EH (cell line): ENCODE results near the gene FDXACB1.

ENCODE experiments used
- DNase-seq: peaks from one replicate; pipeline ENCODE4 v3.0.0-alpha.2; 2015; ENCODE audit warnings: low read depth

FDXACB1 gene, protein sequence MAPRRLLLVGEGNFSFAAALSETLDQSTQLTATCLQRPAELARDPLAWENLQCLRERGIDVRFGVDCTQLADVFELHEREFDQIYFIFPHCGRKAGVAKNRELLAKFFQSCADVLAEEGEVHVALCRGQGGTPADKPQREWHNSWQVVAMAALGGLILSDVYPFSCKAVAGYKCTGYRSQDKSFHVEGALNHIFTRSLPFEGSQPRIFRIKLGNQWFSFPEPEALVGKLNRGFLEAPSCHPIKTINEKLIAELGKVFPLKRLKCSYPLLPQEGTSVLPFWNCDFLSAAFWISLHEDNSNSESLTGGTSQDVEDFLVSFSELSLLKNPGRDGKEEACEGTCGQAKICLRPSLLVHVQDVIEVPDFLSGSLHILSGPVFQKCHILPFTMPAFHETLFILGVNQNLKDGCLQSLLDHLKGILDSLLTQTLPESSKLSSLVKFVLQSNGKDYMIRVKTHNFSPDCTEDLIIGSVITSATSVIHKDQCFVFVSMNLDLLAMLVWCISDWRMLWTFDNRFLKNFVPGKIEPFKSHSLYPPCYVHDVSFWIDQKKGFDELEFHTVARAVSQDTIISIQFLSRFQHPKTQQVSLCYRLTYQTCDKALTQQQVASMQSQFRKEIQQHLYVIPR

DNA sequence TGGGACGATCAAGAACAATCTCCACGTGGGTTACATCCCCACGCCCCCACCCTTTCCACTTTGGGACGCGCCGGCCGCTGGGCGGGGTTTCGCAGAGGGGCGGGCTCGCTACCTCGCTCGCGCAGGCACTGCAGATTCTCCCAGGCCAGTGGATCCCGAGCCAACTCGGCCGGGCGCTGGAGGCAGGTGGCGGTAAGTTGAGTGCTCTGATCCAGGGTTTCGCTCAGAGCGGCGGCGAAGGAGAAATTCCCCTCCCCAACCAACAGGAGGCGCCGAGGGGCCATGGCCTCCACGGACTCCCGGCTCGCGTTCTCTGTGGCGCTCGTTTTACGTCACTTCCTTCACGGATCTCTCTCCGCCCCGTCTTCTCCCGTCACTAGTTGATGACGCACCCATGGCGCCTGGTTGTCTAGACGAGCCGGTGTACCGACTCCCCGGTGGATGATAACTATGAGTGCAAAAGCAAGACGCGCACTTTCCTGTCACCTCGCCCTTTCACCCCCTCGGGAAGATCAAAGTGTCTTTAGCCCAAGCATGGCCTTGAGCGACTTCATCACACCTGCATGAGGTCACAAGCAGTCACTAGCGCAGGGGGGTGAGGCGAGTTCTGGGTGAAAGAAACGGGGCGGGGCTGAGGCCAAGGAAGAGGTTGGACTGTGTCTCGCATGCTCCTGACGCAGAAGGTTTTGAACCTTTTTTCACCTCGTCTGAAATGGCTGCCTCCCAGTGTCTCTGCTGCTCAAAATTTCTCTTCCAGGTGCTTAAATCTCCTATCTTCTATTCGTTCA lies at the start of gene FDXACB1, which contains the start of gene CFAP68:
Gene FDXACB1 (minus strand): TSS at position 317 of the 788 bp plus-strand sequence. CDS start 33 bp downstream, at position 284.
Gene CFAP68 (plus strand): TSS at position 693 of the 788 bp plus-strand sequence. CDS start 20 bp downstream, at position 713.
- peak; percentile 97 for DNase-seq

DNA sequence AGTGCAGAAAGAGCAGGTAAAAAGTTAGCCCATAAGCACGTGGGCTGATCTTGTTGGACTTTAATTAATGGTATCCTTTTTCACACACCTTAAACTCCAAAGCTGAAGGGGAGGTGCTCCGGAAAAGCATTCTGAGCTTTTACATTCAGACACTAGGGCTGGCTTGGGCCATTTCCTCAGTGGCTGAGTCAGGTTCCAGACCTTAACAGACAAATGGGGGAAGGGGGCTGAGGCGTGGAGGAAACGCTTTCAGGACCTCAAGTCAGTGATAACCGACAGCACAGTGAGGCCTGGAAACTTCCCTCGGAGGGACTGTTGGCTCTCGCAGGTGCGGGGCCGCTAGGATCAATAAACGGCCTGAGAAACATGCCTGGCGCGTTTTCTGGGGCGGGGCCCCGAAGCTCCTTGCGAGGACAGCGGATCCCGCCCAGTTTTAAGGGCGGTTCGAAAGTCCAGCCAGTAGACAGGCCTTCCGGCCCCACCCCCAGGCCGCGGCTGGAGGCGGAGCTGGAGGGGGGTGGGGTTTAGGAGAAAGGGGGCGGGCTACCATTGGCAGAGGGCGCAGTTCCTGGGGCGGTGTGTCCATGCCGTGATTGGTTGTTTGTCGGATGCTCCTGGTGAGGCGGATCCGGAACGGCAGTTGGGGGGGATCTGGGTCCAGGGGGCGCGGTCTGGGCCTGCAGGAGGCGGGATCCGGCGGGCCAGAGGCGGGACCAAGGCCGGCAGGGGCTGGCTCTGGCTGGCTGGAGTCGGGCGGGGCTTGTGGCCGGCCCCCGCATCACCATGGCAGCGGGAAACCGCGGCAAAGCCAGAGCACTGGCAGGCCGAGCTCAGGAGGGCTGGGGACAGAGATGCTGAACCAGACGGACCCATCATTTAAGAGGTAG lies 47.8 kb upstream of the FDXACB1 start:
- peak; percentile 97 for DNase-seq

DNA sequence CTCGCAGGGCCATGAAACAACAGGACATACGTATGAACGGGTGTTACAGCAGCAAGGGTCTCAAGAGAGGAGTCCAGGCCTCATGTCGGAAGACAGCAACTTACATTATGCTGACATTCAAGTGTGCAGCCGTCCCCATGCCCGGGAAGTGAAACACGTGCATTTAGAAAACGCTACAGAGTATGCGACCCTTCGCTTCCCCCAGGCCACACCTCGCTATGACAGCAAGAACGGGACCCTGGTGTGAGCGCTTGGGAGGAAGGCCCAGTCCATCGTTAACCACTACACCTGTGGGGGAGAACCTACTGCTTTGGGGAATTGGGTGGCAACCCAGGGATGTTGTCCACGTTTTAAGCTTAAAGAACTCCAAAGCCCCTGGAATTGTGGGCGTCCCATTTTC lies 47.0 kb upstream of the FDXACB1 start:
- DNase-seq, result no peak

DNA sequence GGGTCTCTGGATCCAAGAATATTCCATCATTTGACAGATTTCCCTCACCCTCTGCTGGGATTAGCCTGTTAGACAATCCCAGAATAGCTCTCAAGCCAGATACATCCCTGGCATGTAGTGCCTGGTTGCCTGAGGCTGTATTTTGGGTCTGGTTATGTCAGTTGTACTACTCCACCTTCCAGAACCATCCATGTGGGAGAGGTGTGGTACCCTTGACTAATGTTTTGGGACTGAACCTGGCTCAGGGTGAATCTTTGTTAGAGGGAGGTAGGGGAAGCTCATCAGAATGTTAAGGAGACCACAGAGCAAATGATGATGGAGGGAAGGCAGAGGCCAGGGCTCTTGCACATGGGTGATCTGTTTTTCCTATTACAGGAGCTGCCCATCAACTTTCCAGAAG lies 45.0 kb upstream of the FDXACB1 start:
- DNase-seq, result peak; percentile 69

DNA sequence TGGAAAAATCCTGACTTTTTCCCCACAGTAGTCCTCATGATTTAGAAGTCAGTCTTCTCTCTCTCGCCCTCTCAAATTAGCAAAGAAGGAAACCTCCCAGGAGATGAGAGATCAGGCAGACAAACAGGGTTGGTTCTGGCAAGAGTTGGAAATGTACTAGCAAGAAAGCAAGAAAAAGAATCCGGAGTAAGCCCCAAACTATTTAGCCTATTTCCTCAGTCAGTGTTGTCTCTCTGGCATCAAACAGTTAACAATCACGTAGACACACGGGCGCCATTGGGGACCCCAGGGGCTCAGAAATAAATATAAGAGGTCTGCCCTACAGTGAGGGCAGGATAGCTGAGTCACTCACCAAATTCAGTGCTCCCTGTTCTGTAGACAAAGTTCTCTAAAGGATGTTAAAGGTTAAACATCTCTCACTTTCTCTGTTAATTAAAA lies 44.4 kb upstream of the FDXACB1 start:
- peak; percentile 88 for DNase-seq

DNA sequence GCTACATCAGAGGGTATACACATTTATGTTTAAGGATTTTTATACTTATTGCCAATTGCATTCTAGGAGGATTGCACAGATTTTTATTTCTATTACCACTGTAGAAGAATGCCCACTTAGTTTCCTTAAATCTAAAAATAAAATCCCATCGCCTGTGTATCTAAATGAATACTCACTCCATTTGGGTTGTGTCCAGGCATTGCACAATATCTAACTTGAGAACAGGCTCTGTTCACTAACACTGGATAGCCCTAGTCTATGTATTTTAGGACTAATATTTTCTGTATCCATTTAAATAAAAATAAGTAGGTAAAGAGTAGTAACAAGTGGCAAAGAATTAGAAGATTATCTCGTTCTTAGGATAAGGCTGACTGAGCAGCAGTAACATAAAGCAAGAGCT lies 43.8 kb upstream of the FDXACB1 start:
- DNase-seq, result peak; percentile 91

DNA sequence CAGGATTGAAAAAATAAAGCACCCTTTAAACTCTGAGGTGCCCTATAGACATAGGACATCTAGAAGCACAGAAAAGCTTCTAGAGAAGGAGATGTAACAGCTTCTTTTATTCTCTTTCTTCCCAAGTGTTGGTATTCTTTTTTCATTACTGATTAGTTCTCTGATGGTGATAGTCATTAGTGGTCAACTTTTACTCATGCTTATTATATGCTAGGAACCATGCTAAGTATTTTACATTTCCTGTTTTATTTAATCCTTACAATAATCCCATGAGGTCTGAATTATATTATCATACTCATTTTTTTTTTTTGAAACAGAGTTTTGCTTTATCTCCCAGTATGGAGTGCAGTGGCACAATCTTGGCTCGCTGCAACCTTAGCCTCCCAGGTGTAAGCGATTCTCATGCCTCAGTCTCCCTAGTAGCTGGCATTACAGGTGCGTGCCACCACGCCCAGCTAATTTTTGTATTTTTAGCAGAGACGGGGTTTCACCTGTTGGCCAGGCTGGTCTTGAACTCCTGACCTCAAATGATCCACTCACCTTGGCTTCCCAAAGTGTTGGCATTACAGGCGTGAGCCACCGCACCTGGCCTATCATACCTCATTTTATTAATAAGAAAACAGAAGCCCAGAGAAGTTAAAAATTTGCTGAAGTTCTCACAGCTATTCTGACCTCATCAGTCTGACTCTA lies 42.7 kb upstream of the FDXACB1 start:
- peak; percentile 49 for DNase-seq

DNA sequence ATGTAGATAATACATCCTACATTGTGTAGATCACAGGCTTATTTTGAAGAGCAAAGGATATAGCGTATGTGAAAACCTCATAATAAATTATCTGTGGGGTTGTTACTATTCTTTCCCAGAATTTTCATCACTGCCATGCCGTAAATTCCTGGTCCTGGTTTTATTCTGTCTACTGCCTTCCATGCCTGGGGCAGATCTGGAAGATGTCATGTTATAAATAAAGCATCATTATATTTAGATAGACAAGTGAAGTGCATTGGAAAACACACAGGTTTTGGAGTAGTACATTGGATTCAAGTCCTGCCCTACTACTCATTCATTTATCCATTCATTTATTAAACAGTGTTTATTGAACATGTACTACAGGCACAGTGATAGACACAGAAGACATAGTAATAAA lies 41.9 kb upstream of the FDXACB1 start:
- DNase-seq, result peak; percentile 33

DNA sequence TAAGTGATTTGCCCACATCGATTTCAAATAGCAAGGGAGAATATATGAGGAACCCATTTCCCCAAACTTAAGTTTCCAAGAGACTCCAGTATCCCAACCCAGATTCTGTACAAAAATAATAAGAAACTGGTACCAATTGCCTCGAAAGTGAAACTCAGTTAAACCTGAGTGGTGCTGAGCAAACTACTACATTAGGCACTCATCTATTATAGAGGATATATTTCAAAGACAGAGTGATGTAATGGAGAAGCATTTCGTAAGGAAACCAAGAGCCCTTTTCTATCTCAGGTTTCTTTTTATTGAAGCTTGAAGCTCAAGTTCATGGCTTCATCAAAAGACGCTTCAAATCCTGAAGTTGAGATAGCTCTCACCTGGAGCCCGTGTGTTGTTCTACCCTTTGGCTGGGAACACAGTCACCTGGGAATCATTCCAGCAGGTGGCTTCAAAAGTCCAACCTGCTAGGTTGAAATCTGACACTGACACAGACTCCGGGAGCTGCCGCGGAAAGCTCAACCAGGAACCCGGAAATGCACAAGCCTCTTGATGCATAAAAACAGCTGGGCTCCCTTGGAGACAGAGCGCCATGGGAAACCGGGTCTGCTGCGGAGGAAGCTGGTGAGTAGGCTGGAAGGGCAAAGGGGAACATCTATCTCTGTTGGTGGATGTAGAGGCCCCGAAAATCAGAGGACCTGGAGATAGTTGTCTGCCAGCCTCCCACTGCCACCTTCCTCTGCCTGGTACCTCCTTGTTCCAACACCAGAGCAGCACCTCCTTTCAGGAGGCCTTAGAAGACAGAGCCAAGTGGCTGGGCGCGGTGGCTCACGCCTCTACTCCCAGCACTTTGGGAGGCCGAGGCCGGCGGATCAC lies 39.7 kb upstream of the FDXACB1 start, which contains the start of gene C11orf52:
Gene C11orf52 (plus strand): TSS at position 524 of the 867 bp plus-strand sequence. CDS start 60 bp downstream, at position 584.
- peak; percentile 73 for DNase-seq

DNA sequence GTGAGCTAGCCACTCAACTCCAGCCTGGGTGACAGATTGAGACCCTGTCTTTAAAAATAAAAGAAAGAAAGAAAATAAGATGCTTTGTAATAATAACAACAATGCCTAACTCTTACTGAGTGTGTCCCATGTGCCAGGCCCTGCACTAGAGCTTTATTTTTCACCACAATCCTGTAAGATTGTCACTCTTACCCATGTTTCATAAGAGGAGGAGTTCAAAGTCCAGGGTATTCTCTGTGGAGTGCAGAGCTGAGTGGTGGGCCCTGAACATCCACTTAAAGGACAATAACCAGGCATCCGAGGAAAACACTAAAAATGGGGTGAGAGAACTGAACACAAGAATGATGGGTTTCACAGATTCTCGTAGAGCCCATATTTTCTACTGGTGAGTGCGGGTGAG lies 38.8 kb upstream of the FDXACB1 start:
- no peak for DNase-seq

DNA sequence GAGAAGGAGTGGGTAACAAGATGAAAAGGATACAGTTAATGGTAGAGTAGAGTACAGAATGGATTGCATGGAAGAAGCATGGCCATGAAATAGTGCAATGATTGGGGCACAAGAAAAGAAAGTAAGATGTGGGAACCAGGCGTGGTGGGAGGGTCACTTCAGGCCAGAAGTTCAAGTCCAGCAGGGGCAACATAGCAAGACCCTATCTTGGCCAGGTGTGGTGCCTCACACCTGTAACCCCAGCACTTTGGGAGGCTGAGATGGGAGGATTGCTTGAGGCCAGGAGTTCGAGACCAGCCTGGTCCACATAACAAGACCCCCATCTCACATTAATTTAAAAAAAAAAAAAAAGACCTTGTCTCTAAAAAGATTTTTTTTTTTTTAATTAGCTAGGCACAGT lies 38.3 kb upstream of the FDXACB1 start:
- no peak for DNase-seq

DNA sequence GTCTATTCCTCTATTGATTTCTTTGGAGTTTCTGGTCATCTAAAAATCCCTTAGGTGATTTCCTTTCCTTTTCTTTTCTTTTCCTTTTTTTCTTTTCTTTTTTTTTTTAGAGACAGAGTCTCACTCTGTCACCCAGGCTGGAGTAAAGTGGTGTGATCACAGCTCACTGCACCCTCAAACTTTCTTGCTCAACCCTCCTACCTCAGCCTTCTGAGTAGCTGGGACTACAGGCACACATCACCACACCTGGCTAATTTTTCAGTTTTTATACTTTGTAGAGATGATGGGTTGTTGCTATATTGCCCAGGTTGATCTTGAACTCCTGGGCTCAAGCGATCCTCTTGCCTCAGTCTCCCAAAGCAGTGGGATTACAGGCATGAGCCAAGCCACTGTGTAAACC lies 37.8 kb upstream of the FDXACB1 start:
- no peak for DNase-seq

DNA sequence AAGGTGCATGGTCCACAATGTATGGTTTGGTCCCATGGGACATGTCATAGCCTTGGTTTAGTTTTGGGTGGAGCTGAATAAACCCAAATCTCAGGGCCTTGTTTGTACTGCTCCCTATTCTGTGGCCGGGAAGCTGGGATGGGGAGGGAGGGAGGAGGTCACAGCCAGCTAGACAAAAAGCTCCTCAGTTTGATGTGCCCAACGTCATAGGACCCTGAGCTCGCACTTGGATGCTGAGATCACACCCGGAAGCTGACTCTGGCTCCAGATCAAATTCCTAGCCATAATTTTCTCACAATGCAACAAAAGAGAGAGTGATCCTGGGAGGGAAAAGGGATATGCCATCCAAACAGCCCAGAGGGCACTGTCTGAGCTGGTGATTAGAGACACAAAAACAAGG lies 35.0 kb upstream of the FDXACB1 start:
- peak; percentile 97 for DNase-seq

DNA sequence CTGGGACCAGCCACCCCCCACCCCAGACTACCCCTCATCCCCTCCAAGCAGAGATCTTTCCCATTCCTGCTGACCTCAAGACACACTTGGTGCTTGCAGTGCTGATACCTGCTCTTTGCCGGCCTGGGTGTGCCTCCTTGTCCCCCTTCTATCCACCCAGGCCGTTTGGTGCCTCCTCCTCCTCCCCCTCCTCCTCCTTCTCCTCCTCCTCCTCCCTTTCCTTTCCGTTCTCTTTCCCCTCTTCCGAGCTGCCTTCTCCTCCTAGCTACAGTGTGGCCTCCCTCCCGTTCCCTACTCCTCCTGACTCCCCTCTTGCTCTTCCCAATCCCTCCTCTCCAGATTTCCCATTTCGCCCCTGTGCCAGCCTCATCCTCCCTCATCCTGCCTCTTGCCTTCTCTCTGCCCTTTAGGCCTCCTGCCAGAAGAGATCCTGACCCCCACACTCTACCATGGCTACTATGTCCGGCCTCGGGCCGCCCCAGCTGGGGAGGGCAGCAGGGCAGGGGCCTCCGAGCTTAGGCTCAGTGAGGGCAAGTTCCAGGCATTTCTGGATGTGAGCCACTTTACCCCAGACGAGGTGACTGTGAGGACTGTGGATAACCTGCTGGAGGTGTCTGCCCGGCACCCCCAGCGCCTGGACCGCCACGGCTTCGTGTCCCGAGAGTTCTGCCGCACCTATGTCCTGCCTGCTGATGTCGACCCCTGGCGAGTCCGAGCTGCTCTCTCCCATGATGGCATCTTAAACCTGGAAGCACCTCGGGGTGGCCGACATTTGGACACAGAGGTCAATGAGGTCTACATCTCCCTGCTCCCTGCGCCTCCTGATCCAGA lies 34.3 kb upstream of the FDXACB1 start:
- peak; percentile 71 for DNase-seq

DNA sequence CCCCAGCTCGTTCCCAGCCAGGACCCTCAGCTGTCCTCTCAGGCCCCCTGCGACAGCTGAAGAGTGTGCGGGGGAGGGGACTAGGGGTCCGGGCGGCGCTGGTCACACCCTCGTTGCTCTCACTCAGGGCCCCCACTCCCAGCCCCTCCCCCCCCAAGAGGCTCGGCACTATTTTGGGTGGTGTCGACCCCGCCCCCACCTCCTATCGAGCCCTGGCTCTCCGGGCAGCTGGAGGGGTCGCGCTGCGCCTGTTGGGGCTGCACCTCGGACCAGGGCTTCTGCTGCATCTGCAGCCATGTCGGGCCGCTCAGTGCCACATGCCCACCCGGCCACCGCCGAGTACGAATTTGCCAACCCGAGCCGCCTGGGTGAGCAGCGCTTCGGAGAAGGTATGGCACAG lies 33.6 kb upstream of the FDXACB1 start, which contains the start of gene HSPB2:
Gene HSPB2 (plus strand): TSS at position 200 of the 400 bp plus-strand sequence. CDS start 96 bp downstream, at position 296.
- peak; percentile 20 for DNase-seq

DNA sequence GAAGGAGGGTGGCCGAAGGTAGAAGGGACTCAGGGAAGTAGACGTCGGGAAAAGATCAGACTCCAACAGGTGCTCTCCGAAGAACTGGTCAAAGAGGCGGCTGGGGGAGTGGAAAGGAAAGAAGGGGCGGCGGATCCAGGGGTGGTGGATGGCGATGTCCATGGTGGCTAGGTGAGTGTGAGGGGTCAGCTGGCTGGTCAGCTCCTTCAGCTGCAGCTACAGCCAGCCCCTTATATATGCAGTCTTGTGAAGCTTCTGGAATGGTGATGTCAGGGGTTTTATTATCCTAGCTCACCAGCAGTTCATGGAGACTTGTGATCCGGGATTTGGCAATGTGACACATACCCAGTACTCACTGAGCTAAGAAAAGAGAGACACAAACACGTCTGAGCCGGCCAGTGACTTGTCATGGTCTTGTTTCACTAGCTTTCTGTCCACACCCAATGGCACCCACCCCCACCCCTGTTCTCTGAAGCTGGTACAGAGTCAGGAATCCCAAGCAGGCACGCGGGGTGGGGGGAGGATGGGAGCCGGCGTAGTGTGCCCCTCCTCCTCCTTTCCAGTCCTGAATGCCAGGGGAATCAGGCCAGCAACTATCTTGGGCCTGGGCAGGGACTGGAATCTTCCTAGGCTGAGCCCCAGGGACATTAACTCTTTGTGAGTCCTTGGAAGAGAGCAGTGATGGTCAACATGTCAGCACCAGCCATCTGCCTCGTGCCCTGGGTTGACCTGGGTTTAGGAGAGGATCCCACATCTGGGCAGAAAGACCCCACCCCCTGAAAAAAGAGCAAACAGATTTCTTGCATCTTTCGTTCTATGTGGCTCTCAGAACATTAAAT lies 32.8 kb upstream of the FDXACB1 start, which contains the start of gene CRYAB:
Gene CRYAB (minus strand): TSS at position 208 of the 839 bp plus-strand sequence. CDS start 46 bp downstream, at position 162.
- DNase-seq, result peak; percentile 100
